ENCODE data around the gene TRIM54.

DNA sequence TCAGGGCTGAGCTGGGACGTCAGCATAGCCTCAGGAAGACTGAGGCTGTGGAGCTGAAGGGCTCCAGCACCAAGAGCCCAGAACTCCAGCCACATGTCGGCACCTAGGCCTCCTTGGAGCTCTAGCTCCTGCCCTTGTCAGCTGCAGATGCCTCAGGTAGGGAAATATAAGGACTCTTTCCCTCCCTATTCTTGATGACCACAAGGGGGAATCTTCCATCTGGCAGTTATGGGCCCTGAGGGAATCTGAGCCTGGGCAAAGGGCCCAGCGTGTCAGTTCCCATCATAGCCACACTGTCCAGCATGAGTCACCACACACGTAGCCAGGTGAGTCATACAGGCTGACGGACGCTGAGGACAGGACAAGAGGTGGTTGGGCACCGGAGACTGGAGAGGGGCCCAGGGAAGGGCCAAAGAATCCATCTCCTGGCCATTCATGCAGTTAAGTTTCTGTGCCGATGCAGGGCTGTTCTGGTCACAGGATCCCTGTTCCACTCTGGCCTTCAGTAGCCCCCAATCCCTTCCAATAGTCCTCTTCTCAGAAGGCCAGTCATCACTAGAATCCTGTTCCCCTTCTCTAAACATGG lies 38.8 kb downstream of the TRIM54 start:
- TF ChIP-seq MAZ (CRISPR knock-in tag; conservative IDR thresholded peaks at IDR 0.05 in 1 of 2, IDR thresholded peaks at IDR 0.05 in 1 of 2) (no peak), YBX1 (IDR thresholded peaks at IDR 0.05) (no peak), NR1H2 (CRISPR knock-in tag; IDR thresholded peaks at IDR 0.05) (no peak)
